GM11168 (cell line): ENCODE measurements around the gene FDCSP.
"Not testable (repeated sequence)": the region's sequence is repeated elsewhere in the genome, so short reads cannot be mapped to it uniquely, and the experiment has no call there.

Experiments used
- in situ Hi-C: fragments of 300-500 bp; cut with MboI; formaldehyde crosslinking; loops from one replicate; pipeline ENCODE4 v1.12.0; 2022; ENCODE audit warnings: low sequenced_read_pairs; ENCODE audit not compliant: unreplicated experiment

The FDCSP gene

GRCh38 chr4:70221818-70222217 lies 4.1 kb upstream of the FDCSP start:
- in situ Hi-C loops: not testable (repeated sequence)

- in situ Hi-C loops: no loop called here
These were observed 10.2 kb downstream of the FDCSP start for GRCh38 chr4:70236125-70236524.

- in situ Hi-C loops: no loop called here
These were observed 13.4 kb downstream of the FDCSP start for GRCh38 chr4:70239131-70239883.

GRCh38 chr4:70239884-70240591 lies 14.1 kb downstream of the FDCSP start:
- in situ Hi-C loops: no loop called here

- in situ Hi-C loops: not testable (repeated sequence)
These were observed 16.4 kb downstream of the FDCSP start, which contains the start of gene CSN3 for GRCh38 chr4:70242297-70242696. Gene CSN3, plus strand, starts transcription at chr4:70242597. Its CDS starts 2,223 bp downstream, at chr4:70244820.

- in situ Hi-C loops: no loop called here
These were observed 17.2 kb downstream of the FDCSP start for GRCh38 chr4:70243091-70243490.

GRCh38 chr4:70251250-70251944 lies 25.5 kb downstream of the FDCSP start:
- in situ Hi-C loops: no loop called here

GRCh38 chr4:70251945-70252277 lies 26.0 kb downstream of the FDCSP start:
- in situ Hi-C loops: no loop called here

- in situ Hi-C loops: no loop called here
These were observed 43.8 kb downstream of the FDCSP start for GRCh38 chr4:70269674-70270073.

GRCh38 chr4:70277121-70277520 lies 51.2 kb downstream of the FDCSP start:
- in situ Hi-C loops: no loop called here

GRCh38 chr4:70280567-70280966 lies 54.6 kb downstream of the FDCSP start:
- in situ Hi-C loops: no loop called here
